Dedifferentiated amniotic fluid mesenchymal stem cell (primary cell): ENCODE data around the gene ZNF789.
"Not testable (repeated sequence)": the region's sequence is repeated elsewhere in the genome, so short reads cannot be mapped to it uniquely, and the experiment has no call there.

Source experiments
- DNase-seq: peaks from one replicate; pipeline ENCODE4 v3.0.0-alpha.2; 2016; ENCODE audit errors: extremely low spot score

Gene ZNF789

DNA sequence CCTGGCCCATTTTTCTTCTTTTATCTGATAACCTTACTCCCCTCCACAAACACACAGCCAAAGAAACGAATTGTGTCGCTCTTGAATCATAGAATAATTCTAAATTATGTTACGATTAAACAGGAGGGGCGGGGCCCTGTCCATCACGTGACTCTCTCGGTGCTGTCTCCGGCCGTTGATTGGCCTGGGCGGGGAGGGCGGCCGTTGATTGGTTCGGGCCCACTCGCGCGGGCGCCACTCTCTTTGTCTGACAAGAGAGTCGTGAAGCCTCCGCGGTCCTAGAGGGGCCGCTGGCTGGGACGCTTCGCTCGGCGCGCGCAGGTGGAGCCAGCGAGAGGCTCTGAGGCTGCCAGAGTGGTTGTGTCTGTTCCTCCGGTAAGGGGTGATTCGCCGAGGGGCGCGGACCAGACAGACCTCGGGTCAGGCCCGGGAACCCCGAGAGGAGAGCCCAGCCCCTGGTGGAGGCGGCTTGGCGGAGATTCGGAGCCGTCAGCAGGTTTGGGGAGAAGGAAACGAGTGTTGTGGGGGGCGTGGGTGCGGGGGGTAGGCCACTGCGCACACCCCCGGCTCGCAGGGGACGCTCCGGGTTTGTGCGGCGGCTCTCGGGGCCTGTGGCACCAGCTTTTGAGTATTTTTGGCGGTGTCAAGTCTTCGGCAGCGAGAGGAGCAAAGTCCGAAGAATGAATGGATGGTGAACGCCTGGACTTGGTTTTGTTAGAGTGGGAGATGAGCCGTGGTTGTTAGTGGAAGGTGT, at the start of gene ZNF789:
Gene ZNF789, plus strand, starts transcription at position 330 of the 754 bp plus-strand sequence. CDS start 3,567 bp downstream, outside the sequence.
- peak; percentile 94 for DNase-seq

DNA sequence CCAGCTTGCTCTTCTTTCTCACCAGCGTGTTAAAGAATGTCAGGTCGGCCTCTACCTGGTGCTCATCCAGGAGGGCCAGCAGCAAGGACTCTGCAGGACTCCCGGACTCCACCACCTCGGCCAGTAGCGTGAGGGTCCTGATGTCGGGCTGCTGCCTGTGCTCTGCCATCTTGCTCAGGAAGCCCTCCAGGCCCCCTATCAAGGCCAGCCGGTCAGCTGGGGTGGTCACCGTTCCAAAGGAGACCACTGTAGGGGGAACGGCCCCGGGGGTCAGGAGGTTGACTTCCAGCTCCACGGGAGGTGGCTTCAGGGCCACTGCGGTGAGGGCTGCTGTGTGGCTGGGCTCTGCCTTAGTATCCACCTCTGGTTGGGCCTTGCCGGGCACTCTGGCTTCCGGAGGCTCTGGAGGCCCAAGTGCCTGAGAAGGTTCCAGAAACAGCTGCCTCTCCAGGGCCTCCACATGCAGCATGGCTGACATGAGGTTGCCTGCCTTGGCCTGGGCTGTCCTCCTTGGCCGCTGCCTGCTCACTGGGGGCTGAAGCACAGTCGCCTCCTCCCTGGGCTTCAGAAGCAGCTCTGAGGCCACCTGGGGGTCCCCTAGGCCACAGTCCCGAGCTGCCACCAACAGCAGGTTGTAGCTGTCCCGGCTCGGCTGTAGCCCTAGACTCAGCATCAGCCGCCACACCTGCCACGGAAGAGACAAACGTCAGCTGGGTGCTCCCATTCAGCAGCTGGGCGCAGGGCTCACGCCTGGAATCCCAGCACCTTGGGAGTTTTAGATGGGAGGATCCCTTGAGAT, 47.6 kb upstream of the ZNF789 start:
- DNase-seq: no peak

DNA sequence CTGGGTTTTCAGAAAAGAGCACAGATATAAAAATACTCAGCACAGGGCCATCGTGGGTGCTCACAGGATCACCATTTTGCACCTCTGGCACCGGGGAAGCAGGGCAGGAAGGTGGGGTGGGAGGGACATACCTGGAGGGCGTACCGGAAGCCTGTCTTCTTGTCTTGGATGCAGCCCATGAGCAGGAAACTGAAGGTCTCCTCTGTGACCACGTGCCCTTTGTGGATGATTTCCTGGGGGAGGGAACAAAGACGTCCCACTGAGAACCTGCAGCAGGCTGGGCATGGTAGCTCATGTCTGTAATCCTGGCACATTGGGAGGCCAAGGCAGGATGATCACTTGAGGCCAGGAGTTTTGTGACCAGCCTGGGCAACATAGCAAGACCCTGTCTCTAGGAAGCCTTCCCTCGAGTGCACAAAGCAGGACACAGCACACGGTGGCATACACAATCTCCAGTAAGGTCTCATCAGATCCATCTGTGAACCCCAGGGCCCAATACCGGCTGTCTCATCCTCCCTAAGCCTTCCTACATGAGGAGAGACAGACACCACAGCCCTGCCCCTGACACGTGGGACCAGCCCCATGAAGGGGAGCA, 43.6 kb upstream of the ZNF789 start:
- DNase-seq: no peak

DNA sequence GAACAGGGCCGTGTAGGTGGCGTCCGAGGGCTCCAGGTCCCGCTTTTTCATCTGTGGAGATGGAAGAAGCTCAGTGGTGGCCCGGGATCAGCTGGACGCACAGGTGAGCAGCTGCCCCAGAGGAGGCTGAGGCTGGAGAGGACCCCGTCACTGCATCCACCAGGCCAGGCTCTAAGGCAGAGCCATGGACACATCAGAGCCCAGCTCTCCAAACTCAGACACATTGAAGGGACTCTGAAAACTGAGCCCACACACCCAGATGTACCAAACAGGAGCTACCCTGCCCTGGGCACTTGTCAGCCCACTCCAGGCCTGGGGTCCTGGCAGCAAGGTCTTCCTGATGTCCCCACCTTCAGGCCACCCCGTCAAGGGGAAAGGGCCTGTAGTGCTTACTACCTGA, 42.9 kb upstream of the ZNF789 start:
- DNase-seq: no peak

DNA sequence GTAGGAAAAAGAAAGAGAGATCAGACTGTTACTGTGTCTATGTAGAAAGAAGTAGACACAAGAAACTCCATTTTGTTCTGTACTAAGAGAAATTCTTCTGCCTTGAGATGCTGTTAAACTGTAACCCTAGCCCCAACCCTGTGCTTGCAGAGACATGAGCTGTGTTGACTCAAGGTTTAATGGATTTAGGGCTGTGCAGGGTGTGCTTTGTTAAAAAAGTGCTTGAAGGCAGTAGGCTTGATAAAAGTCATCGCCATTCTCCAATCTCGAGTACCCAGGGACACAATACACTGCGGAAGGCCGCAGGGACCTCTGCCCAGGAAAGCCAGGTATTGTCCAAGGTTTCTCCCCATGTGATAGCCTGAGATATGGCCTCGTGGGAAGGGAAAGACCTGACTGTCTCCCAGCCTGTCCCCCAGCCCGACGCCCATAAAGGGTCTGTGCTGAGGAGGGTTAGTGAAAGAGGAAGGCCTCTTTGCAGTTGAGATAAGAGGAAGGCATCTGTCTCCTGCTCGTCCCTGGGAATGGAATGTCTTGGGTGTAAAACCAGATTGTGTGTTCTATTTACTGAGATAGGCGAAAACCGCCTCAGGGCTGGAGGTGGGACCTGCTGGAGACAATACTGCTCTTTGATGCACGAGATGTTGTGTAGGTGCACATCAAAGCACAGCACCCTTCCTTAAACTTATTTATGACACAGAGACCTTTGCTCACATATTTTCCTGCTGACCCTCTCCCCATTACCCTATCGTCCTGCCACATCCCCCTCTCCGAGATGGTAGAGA, 40.7 kb upstream of the ZNF789 start:
- DNase-seq: not testable (repeated sequence)

DNA sequence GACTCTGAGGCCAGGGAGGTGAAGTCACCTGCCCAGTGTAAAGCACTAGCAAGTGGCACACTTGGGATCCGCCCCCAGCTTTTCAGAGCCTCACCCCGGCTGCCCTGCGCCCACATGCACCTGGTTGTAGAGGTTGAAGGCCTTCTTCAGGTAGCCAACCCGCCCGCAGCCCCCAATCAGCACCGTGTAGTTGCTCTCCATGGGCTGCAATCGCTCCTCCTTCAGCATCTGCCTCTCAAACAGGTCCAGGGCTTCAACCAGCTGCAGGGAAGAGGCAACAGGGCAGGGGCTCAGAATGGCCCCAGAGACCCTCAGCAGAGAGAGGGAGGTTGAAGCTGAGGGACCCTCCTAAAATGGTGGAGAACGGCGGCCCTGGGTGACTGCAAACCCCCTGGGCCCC, 39.5 kb upstream of the ZNF789 start:
- no peak for DNase-seq

DNA sequence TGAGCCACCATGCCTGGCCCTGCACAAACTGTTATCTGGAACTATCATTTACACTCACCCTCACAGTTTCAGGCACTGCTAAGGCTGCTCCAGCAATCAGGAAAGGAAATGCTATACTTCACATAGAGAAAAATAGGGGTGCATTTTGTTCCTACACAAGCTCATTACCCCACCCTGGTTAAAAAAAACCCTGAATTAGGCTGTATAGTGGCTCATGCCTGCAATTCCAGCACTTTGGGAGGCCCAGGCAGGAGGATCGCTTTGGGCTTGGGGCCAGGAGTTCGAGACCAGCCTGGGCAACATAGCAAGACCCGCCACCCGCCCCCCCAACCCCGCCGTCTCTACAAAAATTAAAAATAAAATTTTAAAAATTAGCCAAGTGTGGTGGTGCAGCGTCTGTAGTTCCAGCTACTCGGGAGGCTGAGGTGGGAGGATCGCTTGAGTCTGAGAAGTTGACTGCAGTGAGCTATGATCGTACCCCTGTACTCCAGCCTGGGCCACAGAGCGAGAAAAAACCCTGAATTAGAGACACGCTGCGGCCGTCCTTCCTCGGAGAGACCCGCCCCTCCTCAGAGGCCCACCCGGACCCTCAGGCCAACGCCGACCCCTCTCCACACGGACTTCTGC, 34.6 kb upstream of the ZNF789 start:
- no peak for DNase-seq

DNA sequence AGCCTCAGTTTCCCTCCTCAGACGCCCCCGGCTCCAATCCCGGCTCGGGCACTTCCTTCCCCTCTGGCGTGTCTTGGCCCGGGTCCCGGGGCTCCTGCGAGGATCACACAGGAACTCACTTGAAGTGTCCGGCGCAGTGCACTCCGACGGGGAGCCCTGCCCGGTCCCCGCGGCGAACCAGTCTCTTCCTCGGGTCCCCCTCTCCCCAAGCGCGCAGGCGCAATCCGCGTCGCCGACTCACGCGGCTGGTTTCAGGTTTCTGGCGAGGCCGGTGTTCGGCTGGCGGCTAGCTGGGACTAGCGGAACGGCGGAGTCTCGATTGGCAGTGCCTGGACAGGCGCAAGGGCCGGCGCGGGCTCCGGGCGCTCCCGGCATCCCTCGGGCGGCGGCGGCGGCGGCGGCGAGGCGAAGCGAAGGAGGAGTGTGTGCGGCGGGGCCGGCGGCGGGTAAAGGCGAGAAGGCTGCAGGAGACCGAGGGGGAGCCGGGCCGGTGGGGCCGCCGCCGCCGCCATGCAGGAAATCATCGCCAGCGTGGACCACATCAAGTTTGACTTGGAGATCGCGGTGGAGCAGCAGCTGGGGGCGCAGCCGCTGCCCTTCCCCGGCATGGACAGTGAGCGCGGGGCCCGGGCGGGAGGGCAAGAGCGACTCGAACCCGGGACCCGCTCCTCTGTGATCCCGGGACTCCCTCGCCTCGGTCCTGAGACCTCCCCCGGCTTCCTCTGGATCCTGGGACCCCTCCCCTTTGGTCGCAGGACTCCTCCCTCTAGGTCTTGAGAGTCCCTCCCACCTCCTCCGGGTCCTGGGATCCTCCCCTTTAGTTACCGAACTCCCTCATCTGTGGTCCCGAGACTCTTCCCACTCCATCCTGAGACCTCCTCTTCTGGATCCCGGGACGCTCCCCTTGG, 33.9 kb upstream of the ZNF789 start, which contains the start of the genes CPSF4 and PTCD1:
Gene CPSF4, plus strand, starts transcription at position 371 of the 908 bp plus-strand sequence. Its CDS starts 140 bp downstream, at position 511.
Gene PTCD1, minus strand, starts transcription at position 226 of the 908 bp plus-strand sequence. CDS start 3,556 bp downstream, outside the sequence.
- peak; percentile 95 for DNase-seq

DNA sequence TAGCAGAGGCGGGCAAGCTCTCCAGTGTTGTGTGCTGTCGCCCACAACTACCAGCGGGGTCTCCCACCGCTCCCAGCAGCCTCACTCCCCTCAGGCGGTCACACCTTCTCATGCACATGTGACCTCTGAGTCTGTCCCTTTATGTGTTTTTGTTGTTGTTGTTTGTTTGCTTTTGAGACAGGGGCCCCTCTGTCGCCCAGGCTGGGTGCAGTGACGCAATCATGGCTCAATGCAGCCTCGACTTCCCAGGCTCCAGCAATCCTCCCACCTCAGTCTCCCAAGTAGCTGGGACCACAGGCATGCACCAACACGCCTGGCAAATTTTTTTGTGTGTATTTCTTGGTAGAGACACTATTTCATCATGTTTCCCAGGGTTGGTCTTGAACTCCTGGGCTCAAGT, 32.5 kb upstream of the ZNF789 start:
- DNase-seq: peak; percentile 52

DNA sequence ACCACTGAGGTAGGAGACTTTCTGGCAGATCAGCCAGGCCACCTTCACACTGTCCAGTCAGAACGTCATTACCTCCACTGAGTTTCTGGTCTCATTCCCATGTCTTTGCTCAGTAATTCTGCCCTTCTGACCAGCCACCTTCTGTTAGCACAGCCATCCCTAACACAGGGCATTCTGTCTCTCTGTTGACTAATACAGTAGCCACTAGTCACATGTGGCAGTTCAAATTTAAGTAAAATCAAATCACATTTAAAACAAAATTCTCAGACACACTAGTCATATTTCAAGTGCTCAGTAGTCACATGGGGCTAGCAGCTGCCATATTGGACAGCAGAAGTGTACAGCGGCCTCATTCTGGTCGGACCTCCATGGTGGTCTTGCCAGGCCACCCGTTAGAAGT, 26.6 kb upstream of the ZNF789 start:
- no peak for DNase-seq

DNA sequence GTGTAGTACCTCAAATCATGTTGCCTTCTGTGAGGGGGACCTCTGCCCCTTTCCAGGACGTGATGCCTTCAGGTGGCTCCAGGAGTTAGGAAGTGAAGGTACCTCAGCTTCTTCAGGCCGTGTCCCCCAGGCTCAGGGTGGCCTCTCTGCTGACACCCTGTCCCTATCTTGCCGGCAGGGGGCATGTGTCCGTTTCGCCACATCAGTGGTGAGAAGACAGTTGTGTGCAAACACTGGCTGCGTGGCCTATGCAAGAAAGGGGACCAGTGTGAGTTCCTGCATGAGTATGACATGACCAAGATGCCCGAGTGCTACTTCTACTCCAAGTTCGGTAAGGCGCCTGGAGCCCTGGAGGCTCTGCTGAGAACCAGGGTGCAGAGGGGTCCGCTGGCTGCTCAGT, 24.7 kb upstream of the ZNF789 start:
- DNase-seq: no peak

DNA sequence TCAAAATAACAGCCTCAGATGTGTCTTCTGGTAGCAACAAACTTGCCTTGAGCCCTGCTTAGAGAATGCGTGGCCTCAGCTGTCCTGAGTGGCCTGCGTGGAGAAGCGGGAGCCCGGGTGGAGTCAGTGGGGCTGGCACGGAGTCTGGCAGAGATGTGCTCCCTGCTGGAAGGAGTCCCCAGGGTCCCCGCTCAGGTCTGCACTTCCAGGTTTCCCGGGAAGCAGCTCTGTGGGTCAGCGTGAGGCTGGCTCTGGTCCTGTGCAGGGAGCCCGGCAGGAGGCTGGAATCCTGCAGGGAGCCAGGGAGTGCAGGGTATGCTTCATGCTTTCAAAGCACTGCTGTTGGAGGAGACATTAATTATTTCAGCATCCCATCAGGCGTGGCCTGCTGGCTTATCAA, 23.8 kb upstream of the ZNF789 start:
- DNase-seq: no peak

DNA sequence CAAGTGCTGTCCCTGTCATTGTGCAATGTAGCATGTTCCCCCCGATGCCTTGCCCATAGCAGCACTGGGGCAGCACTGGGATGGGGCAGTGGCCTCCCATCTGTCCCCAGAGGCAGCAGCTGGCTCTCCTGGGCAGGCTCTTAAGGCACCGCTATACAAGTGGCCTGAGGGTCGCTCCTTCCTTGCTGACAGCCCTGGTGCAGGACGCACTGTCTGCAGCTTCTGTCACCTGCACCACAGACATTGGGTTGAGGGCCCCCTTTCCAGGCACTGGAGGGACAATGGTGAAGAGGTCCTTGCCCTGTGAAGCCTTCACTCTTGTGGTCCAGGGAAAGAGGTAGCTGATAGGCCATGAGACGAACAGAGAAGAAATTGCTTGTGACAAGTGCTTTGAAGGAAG, 23.4 kb upstream of the ZNF789 start:
- DNase-seq: no peak

DNA sequence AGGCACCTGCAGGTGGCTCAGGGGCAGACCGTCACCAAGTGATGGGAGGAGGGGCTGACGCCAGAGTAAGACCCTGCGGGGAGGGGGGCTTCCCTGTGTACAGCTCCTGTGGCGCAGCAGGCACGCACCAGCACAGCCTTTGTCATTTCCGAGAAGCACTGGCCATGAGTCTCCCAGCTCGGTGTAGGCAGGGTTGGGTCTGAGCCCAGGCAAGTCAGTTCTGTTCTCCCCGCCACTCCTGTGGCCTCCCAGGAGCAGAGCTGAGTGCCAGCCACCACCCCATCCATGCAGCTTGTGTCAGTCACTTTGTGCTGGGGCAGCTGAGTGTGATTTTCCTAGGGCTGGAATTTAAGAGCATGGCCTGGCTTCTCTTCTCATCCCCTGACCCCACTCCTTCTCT, 20.8 kb upstream of the ZNF789 start:
- no peak for DNase-seq

DNA sequence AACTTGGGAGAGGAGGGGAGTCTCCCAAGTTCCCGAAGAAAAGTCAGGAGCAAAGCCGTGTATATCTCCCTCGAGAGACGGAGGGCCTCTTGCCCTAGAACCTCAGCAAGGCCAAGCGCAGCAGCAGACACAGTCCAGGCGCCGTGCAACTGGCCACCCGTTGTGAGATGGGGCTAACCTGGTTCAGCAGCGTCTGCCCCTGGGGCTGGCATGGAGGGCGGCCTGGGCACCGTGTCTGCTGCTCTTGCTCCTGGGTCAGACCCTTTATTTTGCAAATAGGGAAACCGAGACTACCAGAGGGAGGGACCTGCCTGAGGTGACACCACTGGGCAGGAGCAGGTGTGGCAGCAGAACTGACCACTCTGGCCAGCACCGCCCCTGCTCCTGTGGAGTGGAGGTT, 20.1 kb upstream of the ZNF789 start:
- DNase-seq: no peak

DNA sequence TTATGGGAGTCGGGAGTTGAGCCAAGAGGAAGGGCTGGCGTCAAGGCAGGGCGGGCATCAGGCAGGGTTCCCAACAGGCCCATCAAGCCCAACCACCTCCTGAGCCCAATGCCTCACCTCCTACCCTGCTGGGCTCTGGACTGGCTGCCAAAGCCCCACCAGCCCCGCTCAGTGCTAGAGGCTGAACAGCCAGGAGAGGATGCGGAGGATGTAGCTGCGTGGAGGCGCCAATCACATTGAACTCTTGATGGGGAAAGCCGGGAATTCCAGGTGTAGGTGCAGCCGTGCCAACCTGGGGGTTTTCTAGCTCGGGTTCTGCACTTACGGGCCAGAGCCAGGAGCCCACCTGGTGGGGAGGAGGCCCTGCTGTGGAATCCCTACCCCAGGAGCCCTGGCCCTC, 19.6 kb upstream of the ZNF789 start:
- DNase-seq: no peak

DNA sequence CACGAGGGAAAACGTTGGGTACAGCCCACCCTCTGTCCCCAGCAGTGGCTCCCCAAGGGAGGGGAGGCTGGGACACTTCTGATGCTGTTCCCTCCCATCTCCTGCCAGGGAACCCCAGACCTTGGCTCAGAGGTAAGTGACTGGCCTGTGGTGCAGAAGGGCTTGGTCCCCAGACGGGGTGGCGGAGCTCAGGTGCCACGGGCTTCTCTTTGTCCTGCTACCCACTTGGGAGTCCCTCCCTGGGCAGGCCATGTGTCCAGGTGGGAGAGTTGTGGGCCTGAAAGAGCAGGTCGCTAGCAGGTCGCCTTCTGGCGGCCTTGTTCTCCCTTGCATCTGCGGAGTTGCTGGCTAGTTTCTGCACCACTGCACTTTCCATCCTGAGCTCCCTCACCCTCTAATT, 16.8 kb upstream of the ZNF789 start:
- DNase-seq: no peak

DNA sequence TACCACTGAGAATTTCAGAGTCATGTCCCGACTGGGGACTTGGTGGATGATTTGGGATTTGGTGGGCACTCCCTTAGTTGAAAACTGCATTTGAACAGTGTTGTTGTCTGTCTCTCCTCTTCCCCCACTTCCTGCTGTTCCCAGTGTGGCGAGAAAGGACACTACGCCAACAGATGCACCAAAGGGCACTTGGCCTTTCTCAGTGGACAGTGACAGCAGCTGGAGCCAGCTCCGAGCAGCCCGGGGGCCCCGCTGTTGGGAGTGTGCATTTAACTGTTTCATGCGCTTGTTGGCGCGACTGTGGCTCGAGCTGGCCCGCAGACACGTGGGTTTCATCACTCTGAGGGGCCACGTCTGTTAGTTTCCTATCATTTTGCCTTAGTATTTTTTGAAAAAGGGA, 16.4 kb upstream of the ZNF789 start:
- DNase-seq: no peak

DNA sequence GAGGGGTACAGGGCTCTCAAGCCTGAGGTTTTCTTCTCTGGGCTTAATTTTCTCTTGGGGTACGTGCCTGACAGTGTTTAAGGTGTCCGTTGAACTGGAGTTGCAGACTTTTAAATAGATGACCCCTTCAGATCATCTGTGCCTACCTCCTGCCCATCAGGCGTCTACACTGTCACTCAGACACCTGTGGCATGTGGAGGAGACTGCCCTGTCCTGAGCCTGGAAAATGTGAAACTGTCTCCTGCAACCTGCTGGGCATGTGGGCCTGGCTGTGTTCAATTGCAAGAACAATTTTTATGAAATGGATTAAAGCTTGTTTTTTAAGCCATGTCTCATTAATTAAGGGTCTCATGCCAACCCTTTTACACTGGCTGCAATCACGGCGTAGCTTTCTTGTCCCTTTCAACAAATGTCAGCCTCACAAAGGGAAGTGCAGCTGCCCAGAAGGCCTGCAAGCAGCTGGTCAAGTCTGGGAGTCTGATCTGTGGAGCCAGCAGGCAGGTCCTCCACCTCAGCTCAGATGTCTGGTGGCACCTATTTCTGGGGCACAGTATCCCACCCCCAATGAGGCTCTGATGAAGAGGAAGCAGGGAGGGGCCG, 15.5 kb upstream of the ZNF789 start:
- no peak for DNase-seq
